GM12801 (cell line): Measurements from ENCODE around the gene BHLHE41.

Experiments used
- TF ChIP-seq, protein P1 (sequence below): IDR thresholded peaks from one replicate; pipeline ENCODE4 v1.5.1; 2011; ENCODE audit warnings: control low read depth; ENCODE audit not compliant: insufficient read length; ENCODE audit errors: extremely low read depth

Gene BHLHE41

GRCh38 chr12:26101763-26102162 is 23.1 kb downstream of the BHLHE41 start:
- TF ChIP-seq, protein P1, sequence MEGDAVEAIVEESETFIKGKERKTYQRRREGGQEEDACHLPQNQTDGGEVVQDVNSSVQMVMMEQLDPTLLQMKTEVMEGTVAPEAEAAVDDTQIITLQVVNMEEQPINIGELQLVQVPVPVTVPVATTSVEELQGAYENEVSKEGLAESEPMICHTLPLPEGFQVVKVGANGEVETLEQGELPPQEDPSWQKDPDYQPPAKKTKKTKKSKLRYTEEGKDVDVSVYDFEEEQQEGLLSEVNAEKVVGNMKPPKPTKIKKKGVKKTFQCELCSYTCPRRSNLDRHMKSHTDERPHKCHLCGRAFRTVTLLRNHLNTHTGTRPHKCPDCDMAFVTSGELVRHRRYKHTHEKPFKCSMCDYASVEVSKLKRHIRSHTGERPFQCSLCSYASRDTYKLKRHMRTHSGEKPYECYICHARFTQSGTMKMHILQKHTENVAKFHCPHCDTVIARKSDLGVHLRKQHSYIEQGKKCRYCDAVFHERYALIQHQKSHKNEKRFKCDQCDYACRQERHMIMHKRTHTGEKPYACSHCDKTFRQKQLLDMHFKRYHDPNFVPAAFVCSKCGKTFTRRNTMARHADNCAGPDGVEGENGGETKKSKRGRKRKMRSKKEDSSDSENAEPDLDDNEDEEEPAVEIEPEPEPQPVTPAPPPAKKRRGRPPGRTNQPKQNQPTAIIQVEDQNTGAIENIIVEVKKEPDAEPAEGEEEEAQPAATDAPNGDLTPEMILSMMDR = no peak

GRCh38 chr12:26101350-26101734 is 23.5 kb downstream of the BHLHE41 start:
- TF ChIP-seq, protein P1 = no peak

DNA sequence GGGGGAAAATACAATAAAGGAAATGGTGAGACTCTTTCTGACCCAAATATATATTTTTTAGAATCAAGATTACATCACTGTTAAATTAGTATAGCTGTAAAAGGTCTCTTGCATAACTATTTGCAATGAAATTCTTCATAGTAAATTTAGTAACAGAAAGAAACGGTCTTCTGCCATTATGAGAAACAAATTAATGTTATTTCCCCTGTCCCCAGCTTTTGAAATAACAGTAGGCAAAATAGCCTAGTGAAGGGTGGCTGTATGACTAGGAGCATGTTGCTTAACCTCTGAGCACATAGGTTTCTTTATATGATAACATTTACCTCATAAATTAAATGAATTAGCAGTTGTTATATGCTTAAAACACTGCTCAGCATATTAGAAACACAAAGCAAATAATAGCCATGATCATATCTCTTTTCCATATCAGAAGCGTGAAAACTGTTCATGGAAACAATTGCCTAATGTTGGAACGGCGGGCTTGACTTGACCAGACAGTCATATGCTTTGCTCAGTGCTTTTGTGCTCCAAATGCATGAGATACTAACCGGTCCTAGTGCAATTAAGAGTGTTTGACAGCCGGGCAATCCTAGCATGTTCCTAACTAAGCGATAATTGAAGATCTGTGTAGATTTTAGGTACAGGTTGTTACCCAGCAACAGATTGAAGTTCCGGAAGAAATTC is 24.0 kb downstream of the BHLHE41 start:
- TF ChIP-seq, protein P1 = no peak

- TF ChIP-seq, protein P1 = no peak
Measured at GRCh38 chr12:26097046-26097878, 27.6 kb downstream of the BHLHE41 start.

DNA sequence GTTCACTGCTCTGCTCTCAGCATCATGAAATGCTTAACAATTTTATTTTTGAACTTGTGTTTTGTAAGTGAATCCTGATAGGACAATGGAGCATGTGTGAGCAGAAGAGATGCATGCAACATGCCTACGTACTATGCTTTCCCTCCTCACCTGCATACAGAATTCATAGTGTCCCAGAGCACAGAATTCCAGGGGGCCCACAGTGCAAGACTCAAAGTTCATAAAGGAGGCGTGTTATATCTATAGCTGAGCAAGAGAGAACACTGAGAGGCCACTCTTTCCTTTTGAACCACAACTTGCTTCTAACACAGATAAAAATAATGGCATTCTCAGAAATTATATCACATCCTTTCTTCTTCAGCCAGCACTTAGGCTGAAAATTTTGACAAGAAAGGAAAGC is 28.8 kb downstream of the BHLHE41 start:
- TF ChIP-seq, protein P1 = no peak

DNA sequence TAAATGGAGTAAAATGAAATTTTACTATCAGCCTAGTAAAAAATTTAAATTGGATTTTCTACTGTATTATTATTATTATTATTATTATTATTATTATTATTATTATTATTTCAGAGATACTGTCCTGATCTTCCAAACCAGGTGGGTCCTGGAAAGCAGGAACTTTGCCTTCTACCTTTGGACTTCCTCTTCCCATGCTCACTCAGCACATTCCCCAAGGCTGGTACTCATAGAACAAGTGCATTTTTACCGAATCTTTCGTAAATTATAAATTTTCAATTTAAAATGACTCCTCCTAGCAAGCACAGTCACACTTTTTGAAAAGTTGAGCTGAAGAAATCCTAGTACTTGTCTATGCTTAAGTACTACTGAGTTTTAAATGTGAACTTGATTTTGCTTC is 29.7 kb downstream of the BHLHE41 start:
- TF ChIP-seq, protein P1 = no peak

GRCh38 chr12:26092346-26093105 is 32.3 kb downstream of the BHLHE41 start:
- TF ChIP-seq, protein P1 = no peak
